Right atrium auricular region (tissue), 2 donors: ENCODE results near the gene CASS4. TPM values are rescaled to one million over a fixed set of nuclear protein-coding genes. Genes with fewer than 3 reads are reported as not detected.

ENCODE experiments used
- DNase-seq: peaks from one replicate; pipeline ENCODE4 v3.0.0-alpha.2; 2019; ENCODE audit warnings: low spot score
- H3K27ac ChIP-seq, 2 donors: fragments of 200-600 bp; sonication (generic); 1 replicate in 1 of 2; 2 replicates in 1 of 2; pipeline ENCODE4 v1.5.1; 2016 to 2019
- H3K27me3 ChIP-seq, 2 donors: fragments of 200-600 bp; sonication (generic); one replicate each; pipeline versions ENCODE4 v1.5.1 to v1.6.0; 2017 to 2019
- H3K36me3 ChIP-seq: fragments of 200-600 bp; sonication (generic); one replicate; pipeline ENCODE4 v1.5.1; 2016
- H3K4me1 ChIP-seq, 2 donors: fragments of 200-600 bp; sonication (generic); one replicate each; pipeline versions ENCODE4 v1.5.1 to v1.6.0; 2017 to 2019
- H3K4me3 ChIP-seq, 2 donors: fragments of 200-600 bp; sonication (generic); 1 replicate in 1 of 2; 2 replicates in 1 of 2; pipeline ENCODE4 v1.5.1; 2017 to 2019; ENCODE audit warnings: mild to moderate bottlenecking in 1 of 2, moderate library complexity in 1 of 2
- H3K9me3 ChIP-seq, 2 donors: fragments of 200-600 bp; sonication (generic); one replicate each; pipeline ENCODE4 v1.5.1; 2019
- CTCF ChIP-seq, 2 donors: fragments of 200-600 bp; sonication (generic); IDR thresholded peaks; one replicate each; pipeline ENCODE4 v1.5.1; 2019; ENCODE audit warnings: antibody characterized with exemption in 2 of 2
- total RNA-seq, 2 donors: library from RNA; depleted of rRNA; stranded (reverse); fragments of >200 nt; gene quantifications; one replicate each; pipeline ENCODE4 v1.1.0, GENCODE V29; 2016

CASS4 gene
- total RNA-seq, 2 donors from 2014 or later = 2.0 to 2.4 TPM

- TF ChIP-seq CTCF (IDR thresholded peaks at IDR 0.05) = no peak
- H3K9me3 ChIP-seq = no peaks in the 10 kb centered on the region
- no peaks in the 10 kb centered on the region for H3K36me3 ChIP-seq
- no peak for DNase-seq
- H3K4me1 ChIP-seq = no peaks in the 10 kb centered on the region
- no peaks in the 10 kb centered on the region for H3K27me3 ChIP-seq
- no peak overlapping the region for H3K27ac ChIP-seq
- H3K4me3 ChIP-seq = no peak overlapping the region
Measured at GRCh38 chr20:56461576-56461975, 49.5 kb downstream of the CASS4 start.

- no peak for DNase-seq
- no peak overlapping the region for H3K4me3 ChIP-seq
- TF ChIP-seq CTCF (IDR thresholded peaks at IDR 0.05) = no peak
- no peak overlapping the region for H3K27ac ChIP-seq
- H3K9me3 ChIP-seq = no peaks in the 10 kb centered on the region
- no peaks in the 10 kb centered on the region for H3K36me3 ChIP-seq
- H3K27me3 ChIP-seq = no peaks in the 10 kb centered on the region
- H3K4me1 ChIP-seq = peaks cover 0 to 7% of the 10 kb centered on the region in 2 donors
Measured at GRCh38 chr20:56463428-56463827, 51.4 kb downstream of the CASS4 start.

- TF ChIP-seq CTCF (IDR thresholded peaks at IDR 0.05) = no peak
- DNase-seq = no peak
- Histone ChIP-seq H3K27me3 (no peaks in the 10 kb centered on the region), H3K4me1 (peaks cover 0 to 31% of the 10 kb centered on the region in 2 donors), H3K36me3 (no peaks in the 10 kb centered on the region), H3K9me3 (no peaks in the 10 kb centered on the region), H3K4me3 (no peak overlapping the region), H3K27ac (no peak overlapping the region)
Measured at GRCh38 chr20:56465997-56466396, 53.9 kb downstream of the CASS4 start.

- DNase-seq = no peak
- H3K27me3 ChIP-seq = no peaks in the 10 kb centered on the region
- peak overlapping the region; percentile 79 to 89 for H3K27ac ChIP-seq
- peak overlapping the region; percentile 86 to 87 for H3K4me3 ChIP-seq
- H3K36me3 ChIP-seq = peaks cover 4% of the 10 kb centered on the region
- TF ChIP-seq CTCF (IDR thresholded peaks at IDR 0.05) = no peak
- H3K4me1 ChIP-seq = peaks cover 0 to 31% of the 10 kb centered on the region in 2 donors
- H3K9me3 ChIP-seq = no peaks in the 10 kb centered on the region
Measured at GRCh38 chr20:56467968-56468315, 55.9 kb downstream of the CASS4 start.

- H3K9me3 ChIP-seq = no peaks in the 10 kb centered on the region
- no peak for TF ChIP-seq CTCF (IDR thresholded peaks at IDR 0.05)
Measured at GRCh38 chr20:56468316-56469076, 56.4 kb downstream of the CASS4 start, which contains the start of gene RTF2. TSS of gene RTF2 (plus strand) at chr20:56468627. CDS start at chr20:56468698, 71 bp downstream.

More at GRCh38 chr20:56468316-56469076, 56.4 kb downstream of the CASS4 start, which contains the start of gene RTF2:
- peak; percentile 95 for DNase-seq
- H3K27ac ChIP-seq = peak within 1 kb of the TSS; percentile 79 to 89
- H3K4me1 ChIP-seq = peaks cover 0 to 31% of the 10 kb centered on the region in 2 donors
- H3K36me3 ChIP-seq = peaks cover 8% of the 10 kb centered on the region
- H3K4me3 ChIP-seq = peak within 1 kb of the TSS; percentile 86 to 87
- H3K27me3 ChIP-seq = no peaks in the 10 kb centered on the region
